ENCODE results near the gene ANKRD44.

ANKRD44 gene

DNA sequence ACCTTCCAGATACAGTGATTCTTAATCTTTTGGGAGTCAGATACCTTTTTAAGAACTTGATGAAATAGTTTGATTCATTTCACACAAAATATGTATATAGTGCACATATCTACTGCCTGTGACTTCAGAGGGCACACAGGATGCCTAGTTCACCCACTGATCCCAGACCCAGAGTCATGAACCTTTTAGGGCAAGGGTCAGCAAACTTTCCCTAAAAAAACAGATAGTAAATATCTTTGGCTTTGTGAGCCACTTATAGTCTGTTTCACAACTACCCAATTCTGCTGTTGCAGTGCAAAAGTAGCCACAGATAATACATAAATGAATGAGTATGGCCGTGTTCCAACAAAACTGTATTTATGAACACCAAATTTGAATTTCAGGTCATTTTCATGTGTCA is 124.9 kb downstream of the ANKRD44 start:
- no peak overlapping the region for H3K4me3 ChIP-seq (replicated peaks; ENCODE audit: low read depth, low read length)
- TF ChIP-seq, protein P1, sequence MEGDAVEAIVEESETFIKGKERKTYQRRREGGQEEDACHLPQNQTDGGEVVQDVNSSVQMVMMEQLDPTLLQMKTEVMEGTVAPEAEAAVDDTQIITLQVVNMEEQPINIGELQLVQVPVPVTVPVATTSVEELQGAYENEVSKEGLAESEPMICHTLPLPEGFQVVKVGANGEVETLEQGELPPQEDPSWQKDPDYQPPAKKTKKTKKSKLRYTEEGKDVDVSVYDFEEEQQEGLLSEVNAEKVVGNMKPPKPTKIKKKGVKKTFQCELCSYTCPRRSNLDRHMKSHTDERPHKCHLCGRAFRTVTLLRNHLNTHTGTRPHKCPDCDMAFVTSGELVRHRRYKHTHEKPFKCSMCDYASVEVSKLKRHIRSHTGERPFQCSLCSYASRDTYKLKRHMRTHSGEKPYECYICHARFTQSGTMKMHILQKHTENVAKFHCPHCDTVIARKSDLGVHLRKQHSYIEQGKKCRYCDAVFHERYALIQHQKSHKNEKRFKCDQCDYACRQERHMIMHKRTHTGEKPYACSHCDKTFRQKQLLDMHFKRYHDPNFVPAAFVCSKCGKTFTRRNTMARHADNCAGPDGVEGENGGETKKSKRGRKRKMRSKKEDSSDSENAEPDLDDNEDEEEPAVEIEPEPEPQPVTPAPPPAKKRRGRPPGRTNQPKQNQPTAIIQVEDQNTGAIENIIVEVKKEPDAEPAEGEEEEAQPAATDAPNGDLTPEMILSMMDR (IDR thresholded peaks at IDR 0.05; ENCODE audit: low read depth, low read length, missing control alignments): no peak
- no peak for DNase-seq (ENCODE audit: extremely low read depth, low read depth)

DNA sequence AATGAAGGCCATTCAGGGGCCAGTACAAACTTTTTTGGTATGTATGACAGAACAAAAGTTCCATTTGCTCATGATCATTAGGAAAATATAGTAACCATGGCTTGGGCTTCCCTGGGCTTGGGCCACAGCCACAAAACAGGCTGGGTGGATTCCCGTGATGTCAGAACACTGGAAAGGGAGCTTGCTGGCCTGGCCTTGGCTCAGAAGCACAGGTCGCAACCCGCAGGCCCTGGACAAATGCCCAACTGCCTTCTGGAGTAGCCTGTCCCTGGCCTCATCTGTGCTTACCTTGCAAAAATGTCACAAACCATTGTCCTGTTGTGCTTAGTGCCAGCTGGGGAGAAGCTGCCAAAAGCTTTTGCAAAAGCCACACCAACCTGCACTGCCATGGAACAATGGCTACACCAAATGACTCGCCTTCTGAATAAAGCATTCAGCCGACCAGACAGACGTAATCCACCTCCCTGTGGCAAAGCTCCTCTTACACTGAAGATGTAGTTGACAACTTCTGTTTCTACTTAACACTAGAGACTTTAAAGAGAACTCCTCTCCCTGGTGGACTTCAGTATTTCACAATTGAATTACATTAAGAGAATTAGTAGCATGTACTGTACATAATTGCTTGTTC is 125.5 kb downstream of the ANKRD44 start:
- TF ChIP-seq, protein P1 (IDR thresholded peaks at IDR 0.05; ENCODE audit: low read depth, low read length, missing control alignments): no peak
- no peak for DNase-seq (ENCODE audit: extremely low read depth, low read depth)
- no peak overlapping the region for H3K4me3 ChIP-seq (replicated peaks; ENCODE audit: low read depth, low read length)

DNA sequence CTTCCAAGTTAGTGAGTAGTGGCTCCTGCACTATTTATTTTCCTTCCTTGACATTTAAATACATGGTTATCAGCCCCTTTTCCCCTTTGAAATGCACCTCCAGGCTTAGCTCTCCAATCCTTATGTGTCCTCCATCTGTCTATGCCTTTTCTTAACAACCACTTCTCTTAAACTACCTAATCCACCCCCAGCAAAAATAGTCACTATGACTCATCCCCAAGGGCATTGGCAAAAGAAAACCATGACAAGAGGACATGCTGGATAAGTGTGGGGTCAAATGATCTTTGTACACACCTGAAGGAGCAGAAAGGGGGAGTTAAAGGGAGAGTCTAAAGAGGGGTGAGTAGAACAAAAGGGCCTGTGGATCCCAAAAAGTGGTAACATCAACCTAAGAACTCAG is 127.2 kb downstream of the ANKRD44 start:
- TF ChIP-seq, protein P1 (IDR thresholded peaks at IDR 0.05; ENCODE audit: low read depth, low read length, missing control alignments): no peak
- no peak overlapping the region for H3K4me3 ChIP-seq (replicated peaks; ENCODE audit: low read depth, low read length)
- DNase-seq (ENCODE audit: extremely low read depth, low read depth): no peak

DNA sequence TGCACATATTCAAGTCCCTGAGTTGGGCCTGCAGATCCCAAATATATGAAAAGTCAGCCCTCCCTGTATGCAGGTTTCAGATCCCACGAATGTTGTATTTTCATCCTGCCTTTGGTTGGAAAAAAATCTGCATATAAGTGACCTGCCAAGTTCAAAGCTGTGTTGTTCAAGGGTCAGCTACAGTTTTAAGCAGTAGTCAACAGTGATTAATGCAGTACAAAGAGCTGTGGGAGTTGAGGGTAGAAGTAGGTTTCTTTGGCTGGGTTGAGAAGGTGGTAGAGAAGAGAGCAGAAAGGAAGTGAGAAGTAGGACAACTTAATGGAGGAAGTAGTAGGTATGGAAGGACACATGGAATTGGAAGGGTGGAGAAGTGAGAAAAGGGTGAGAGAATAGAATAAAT is 127.9 kb downstream of the ANKRD44 start:
- TF ChIP-seq, protein P1 (IDR thresholded peaks at IDR 0.05; ENCODE audit: low read depth, low read length, missing control alignments): no peak
- H3K4me3 ChIP-seq (replicated peaks; ENCODE audit: low read depth, low read length): no peak overlapping the region
- no peak for DNase-seq (ENCODE audit: extremely low read depth, low read depth)

DNA sequence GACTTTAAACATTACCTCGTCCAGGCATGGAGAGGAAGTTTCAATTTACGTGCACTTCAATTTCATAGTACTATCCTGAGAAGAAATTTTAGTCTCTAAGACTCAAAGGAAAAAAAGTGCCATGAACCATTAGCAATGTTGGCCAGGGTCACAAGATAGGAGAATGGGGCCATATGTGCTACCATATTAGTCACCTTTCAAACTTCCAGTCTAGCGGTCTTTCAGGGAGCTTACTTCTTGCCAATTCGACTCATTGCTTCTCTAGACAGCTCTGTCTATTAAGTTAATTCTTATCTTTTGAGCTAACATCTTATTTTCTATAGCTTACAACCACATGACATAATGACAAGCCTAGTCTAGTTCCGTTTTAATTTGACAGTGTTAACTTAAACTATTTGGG is 129.1 kb downstream of the ANKRD44 start:
- no peak for DNase-seq (ENCODE audit: extremely low read depth, low read depth)
- TF ChIP-seq, protein P1 (IDR thresholded peaks at IDR 0.05; ENCODE audit: low read depth, low read length, missing control alignments): no peak
- no peak overlapping the region for H3K4me3 ChIP-seq (replicated peaks; ENCODE audit: low read depth, low read length)

DNA sequence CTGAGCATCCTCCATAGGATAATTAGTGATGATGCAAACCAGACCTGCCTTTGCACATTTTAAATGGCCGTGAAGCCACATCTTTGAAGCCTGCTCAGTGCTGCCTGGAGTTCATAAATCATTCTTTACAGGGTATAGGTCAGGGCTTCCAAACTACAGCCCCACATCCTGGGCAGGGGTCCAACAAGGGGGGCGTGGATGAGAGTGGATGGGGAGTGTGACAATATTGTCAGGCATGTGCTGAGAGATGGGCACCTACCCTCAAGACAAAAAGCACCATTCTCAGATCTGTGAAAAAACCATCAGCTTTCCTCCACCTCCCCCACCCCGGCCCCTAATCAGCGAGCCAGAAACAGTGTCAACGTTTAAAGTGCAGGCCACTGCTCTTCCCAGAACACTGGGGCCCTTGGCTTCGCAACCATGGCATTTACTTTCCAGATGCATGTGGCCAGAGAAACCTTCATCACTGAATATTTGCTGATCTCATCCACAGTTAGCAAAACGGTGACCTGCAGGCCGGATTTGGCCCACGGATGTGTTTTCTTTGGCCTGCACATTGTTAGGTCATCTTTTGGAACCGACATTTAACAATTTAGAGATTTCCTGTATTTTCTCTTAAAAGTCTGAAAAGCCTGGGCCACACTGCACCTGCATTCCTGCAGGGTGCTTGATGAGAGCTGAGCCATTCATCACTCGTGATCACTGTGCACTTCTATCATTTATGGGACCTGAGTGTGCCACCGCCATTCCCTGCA is 130.7 kb downstream of the ANKRD44 start:
- DNase-seq (ENCODE audit: extremely low read depth, low read depth): no peak
- TF ChIP-seq, protein P1 (IDR thresholded peaks at IDR 0.05; ENCODE audit: low read depth, low read length, missing control alignments): no peak
- no peak overlapping the region for H3K4me3 ChIP-seq (replicated peaks; ENCODE audit: low read depth, low read length)

Data from HFF-Myc (cell line).